ENCODE measurements around the gene TIGAR.

DNA sequence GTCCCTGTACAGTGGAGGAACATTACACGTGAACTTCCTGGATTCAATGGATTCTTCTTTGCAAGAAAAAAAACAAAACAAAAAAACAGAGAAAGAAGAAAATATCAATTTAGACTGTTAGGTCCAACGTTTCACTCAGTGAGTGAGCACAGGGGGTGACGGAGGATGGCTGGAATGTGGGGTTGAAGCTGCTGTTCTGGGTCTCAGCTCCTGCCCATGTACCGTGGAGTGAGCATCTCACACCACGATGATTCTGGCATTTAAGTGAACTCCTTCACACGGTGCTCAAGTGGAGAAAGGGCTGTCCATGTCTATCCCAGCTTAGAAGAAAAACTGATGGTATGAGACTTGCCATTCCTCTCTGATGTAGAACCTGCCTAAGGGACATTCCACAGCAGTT, 24.3 kb upstream of the TIGAR start:
- TF ChIP-seq, protein P1, sequence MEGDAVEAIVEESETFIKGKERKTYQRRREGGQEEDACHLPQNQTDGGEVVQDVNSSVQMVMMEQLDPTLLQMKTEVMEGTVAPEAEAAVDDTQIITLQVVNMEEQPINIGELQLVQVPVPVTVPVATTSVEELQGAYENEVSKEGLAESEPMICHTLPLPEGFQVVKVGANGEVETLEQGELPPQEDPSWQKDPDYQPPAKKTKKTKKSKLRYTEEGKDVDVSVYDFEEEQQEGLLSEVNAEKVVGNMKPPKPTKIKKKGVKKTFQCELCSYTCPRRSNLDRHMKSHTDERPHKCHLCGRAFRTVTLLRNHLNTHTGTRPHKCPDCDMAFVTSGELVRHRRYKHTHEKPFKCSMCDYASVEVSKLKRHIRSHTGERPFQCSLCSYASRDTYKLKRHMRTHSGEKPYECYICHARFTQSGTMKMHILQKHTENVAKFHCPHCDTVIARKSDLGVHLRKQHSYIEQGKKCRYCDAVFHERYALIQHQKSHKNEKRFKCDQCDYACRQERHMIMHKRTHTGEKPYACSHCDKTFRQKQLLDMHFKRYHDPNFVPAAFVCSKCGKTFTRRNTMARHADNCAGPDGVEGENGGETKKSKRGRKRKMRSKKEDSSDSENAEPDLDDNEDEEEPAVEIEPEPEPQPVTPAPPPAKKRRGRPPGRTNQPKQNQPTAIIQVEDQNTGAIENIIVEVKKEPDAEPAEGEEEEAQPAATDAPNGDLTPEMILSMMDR (IDR thresholded peaks at IDR 0.05; ENCODE audit: borderline replicate concordance, extremely low read depth, low read length, poor library complexity, severe bottlenecking) = no peak
- TF ChIP-seq EZH2 (IDR thresholded peaks at IDR 0.05; ENCODE audit: borderline replicate concordance, low read depth, low read length, severe bottlenecking) = no peak
